Measurements from ENCODE around the gene EFNA5.

EFNA5 gene

DNA sequence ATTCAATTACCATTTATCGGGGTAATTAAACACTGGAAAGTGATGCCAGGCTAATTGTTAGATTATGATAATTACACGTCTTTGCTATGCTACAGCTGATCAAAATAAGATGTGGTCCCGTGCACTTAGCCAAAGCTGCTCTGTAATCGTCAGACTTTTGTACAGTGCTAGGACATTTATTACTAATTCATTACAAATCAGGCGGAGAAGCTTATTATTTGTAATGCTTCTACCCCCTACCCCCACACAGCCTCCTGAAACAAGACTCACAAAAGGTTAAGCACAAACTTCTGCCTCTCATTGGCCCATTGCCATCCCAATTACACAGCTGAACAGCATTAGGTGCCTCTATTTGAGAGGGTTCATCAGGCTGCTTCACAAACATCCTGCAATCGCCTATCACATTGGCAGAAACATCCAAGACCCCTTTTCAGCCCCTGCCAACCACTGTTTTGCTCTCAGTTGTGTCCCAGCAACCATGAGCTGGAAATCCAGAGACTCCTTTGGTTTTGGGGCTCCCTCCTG lies 232.7 kb downstream of the EFNA5 start:
- no peak for TF ChIP-seq TCF4 (CRISPR knock-in tag; IDR thresholded peaks at IDR 0.05; ENCODE audit: borderline replicate concordance)
- no peak for TF ChIP-seq TOX (CRISPR knock-in tag; IDR thresholded peaks at IDR 0.05; ENCODE audit: borderline replicate concordance)
- TF ChIP-seq ISL1 (CRISPR knock-in tag; IDR thresholded peaks at IDR 0.05), result no peak
- no peak for TF ChIP-seq ZNF565 (CRISPR knock-in tag; conservative IDR thresholded peaks at IDR 0.05; ENCODE audit: low read depth)
- no peak for TF ChIP-seq SNAI2 (CRISPR knock-in tag; IDR thresholded peaks at IDR 0.05)
- TF ChIP-seq, protein P1, sequence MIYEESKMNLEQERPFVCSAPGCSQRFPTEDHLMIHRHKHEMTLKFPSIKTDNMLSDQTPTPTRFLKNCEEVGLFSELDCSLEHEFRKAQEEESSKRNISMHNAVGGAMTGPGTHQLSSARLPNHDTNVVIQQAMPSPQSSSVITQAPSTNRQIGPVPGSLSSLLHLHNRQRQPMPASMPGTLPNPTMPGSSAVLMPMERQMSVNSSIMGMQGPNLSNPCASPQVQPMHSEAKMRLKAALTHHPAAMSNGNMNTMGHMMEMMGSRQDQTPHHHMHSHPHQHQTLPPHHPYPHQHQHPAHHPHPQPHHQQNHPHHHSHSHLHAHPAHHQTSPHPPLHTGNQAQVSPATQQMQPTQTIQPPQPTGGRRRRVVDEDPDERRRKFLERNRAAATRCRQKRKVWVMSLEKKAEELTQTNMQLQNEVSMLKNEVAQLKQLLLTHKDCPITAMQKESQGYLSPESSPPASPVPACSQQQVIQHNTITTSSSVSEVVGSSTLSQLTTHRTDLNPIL (CRISPR knock-in tag; IDR thresholded peaks at IDR 0.05; ENCODE audit: low read depth), result no peak
- no peak for TF ChIP-seq GLIS3 (CRISPR knock-in tag; IDR thresholded peaks at IDR 0.05)
- no peak for TF ChIP-seq ZNF8 (CRISPR knock-in tag; IDR thresholded peaks at IDR 0.05)
- no peak for TF ChIP-seq PATZ1 (CRISPR knock-in tag; IDR thresholded peaks at IDR 0.05; ENCODE audit: borderline replicate concordance)
- no peak for TF ChIP-seq ZFP30 (CRISPR knock-in tag; IDR thresholded peaks at IDR 0.05)
- TF ChIP-seq ESRRG (CRISPR knock-in tag; IDR thresholded peaks at IDR 0.05), result no peak
- no peak for TF ChIP-seq ZFP3 (CRISPR knock-in tag; IDR thresholded peaks at IDR 0.05)
- TF ChIP-seq, protein P2, sequence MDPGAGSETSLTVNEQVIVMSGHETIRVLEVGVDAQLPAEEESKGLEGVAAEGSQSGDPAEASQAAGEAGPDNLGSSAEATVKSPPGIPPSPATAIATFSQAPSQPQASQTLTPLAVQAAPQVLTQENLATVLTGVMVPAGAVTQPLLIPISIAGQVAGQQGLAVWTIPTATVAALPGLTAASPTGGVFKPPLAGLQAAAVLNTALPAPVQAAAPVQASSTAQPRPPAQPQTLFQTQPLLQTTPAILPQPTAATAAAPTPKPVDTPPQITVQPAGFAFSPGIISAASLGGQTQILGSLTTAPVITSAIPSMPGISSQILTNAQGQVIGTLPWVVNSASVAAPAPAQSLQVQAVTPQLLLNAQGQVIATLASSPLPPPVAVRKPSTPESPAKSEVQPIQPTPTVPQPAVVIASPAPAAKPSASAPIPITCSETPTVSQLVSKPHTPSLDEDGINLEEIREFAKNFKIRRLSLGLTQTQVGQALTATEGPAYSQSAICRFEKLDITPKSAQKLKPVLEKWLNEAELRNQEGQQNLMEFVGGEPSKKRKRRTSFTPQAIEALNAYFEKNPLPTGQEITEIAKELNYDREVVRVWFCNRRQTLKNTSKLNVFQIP (CRISPR knock-in tag; IDR thresholded peaks at IDR 0.05; ENCODE audit: borderline replicate concordance, low read depth), result no peak
- no peak for TF ChIP-seq ZC3H10 (CRISPR knock-in tag; IDR thresholded peaks at IDR 0.05)
- TF ChIP-seq, protein P3, sequence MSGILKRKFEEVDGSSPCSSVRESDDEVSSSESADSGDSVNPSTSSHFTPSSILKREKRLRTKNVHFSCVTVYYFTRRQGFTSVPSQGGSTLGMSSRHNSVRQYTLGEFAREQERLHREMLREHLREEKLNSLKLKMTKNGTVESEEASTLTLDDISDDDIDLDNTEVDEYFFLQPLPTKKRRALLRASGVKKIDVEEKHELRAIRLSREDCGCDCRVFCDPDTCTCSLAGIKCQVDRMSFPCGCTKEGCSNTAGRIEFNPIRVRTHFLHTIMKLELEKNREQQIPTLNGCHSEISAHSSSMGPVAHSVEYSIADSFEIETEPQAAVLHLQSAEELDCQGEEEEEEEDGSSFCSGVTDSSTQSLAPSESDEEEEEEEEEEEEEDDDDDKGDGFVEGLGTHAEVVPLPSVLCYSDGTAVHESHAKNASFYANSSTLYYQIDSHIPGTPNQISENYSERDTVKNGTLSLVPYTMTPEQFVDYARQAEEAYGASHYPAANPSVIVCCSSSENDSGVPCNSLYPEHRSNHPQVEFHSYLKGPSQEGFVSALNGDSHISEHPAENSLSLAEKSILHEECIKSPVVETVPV (CRISPR knock-in tag; IDR thresholded peaks at IDR 0.05), result no peak
- TF ChIP-seq OSR1 (CRISPR knock-in tag; IDR thresholded peaks at IDR 0.05), result no peak
- ATAC-seq, result no peak

DNA sequence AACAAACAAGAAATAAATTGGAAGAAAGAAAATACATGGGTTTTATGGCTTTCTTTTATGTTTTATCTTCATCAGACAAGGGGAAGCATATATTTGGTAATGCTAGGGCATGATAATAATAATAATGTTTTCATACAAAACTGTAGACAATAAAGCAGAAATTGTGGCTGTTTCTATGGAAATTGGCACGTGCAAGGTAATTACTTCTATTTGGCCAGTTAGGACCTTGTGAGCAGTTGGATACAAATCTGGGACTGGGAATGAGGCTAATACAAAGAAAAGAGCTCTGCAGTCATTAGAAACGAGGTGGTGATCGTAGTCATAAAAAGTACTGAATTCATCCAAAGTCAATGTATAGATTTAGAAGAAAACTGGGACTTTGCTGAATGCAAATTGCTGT lies 233.6 kb downstream of the EFNA5 start:
- no peak for ATAC-seq
- TF ChIP-seq ESRRG (CRISPR knock-in tag; IDR thresholded peaks at IDR 0.05), result no peak
- no peak for TF ChIP-seq RARB (CRISPR knock-in tag; IDR thresholded peaks at IDR 0.05)
- TF ChIP-seq ZNF8 (CRISPR knock-in tag; IDR thresholded peaks at IDR 0.05), result no peak
- TF ChIP-seq ZFP3 (CRISPR knock-in tag; IDR thresholded peaks at IDR 0.05), result no peak
- no peak for TF ChIP-seq PPARA (CRISPR knock-in tag; IDR thresholded peaks at IDR 0.05; ENCODE audit: borderline replicate concordance)
- no peak for TF ChIP-seq TOX (CRISPR knock-in tag; IDR thresholded peaks at IDR 0.05; ENCODE audit: borderline replicate concordance)
- TF ChIP-seq ISL1 (CRISPR knock-in tag; IDR thresholded peaks at IDR 0.05), result no peak
- TF ChIP-seq, protein P2 (CRISPR knock-in tag; IDR thresholded peaks at IDR 0.05; ENCODE audit: borderline replicate concordance, low read depth), result no peak
- TF ChIP-seq OSR1 (CRISPR knock-in tag; IDR thresholded peaks at IDR 0.05), result no peak
- TF ChIP-seq CSDC2 (CRISPR knock-in tag; IDR thresholded peaks at IDR 0.05), result no peak
- TF ChIP-seq ARNTL (CRISPR knock-in tag; IDR thresholded peaks at IDR 0.05; ENCODE audit: borderline replicate concordance, low read depth), result no peak
- TF ChIP-seq ZFP30 (CRISPR knock-in tag; IDR thresholded peaks at IDR 0.05), result no peak
- no peak for TF ChIP-seq GLIS3 (CRISPR knock-in tag; IDR thresholded peaks at IDR 0.05)
- TF ChIP-seq ZNF70 (CRISPR knock-in tag; IDR thresholded peaks at IDR 0.05), result no peak

GRCh38 chr5:107436201-107436600 lies 234.5 kb downstream of the EFNA5 start:
- no peak for ATAC-seq
- TF ChIP-seq TOX (CRISPR knock-in tag; IDR thresholded peaks at IDR 0.05; ENCODE audit: borderline replicate concordance) (no peak), TCF4 (CRISPR knock-in tag; IDR thresholded peaks at IDR 0.05; ENCODE audit: borderline replicate concordance) (no peak), GLIS3 (CRISPR knock-in tag; IDR thresholded peaks at IDR 0.05) (no peak), BACH2 (CRISPR knock-in tag; IDR thresholded peaks at IDR 0.05; ENCODE audit: borderline replicate concordance) (no peak), ZFP3 (CRISPR knock-in tag; IDR thresholded peaks at IDR 0.05) (no peak), ARNTL (CRISPR knock-in tag; IDR thresholded peaks at IDR 0.05; ENCODE audit: borderline replicate concordance, low read depth) (no peak)
- TF ChIP-seq, protein P3 (CRISPR knock-in tag; IDR thresholded peaks at IDR 0.05), result no peak
